HG03060 (cell line): ENCODE measurements around the gene STXBP4.

Source experiments
- ATAC-seq: cut with Tn5 transposase; IDR thresholded peaks from one replicate; pipeline ENCODE4 v1.9.1; 2021; ENCODE audit warnings: low read depth, moderate number of reproducible peaks; ENCODE audit not compliant: unreplicated experiment

Gene STXBP4

GRCh38 chr17:55162556-55162946 is 194.0 kb downstream of the STXBP4 start:
- ATAC-seq = no peak

GRCh38 chr17:55163408-55163807 is 194.8 kb downstream of the STXBP4 start:
- ATAC-seq = no peak

GRCh38 chr17:55166506-55166905 is 197.9 kb downstream of the STXBP4 start:
- ATAC-seq = no peak

GRCh38 chr17:55167024-55167725 is 198.6 kb downstream of the STXBP4 start:
- no peak for ATAC-seq

- ATAC-seq = peak; percentile 63
These were observed 200.6 kb downstream of the STXBP4 start for GRCh38 chr17:55168958-55169687.

GRCh38 chr17:55171634-55172328 is 203.2 kb downstream of the STXBP4 start:
- ATAC-seq = no peak

GRCh38 chr17:55172612-55173011 is 204.0 kb downstream of the STXBP4 start:
- no peak for ATAC-seq

- no peak for ATAC-seq
These were observed 205.6 kb downstream of the STXBP4 start for GRCh38 chr17:55174133-55174532.

- ATAC-seq = no peak
These were observed 207.3 kb downstream of the STXBP4 start for GRCh38 chr17:55175788-55176427.

GRCh38 chr17:55177159-55177854 is 208.7 kb downstream of the STXBP4 start:
- ATAC-seq = no peak

- no peak for ATAC-seq
These were observed 209.3 kb downstream of the STXBP4 start for GRCh38 chr17:55177855-55178217.

- no peak for ATAC-seq
These were observed 218.6 kb downstream of the STXBP4 start for GRCh38 chr17:55186937-55187770.

GRCh38 chr17:55190748-55191147 is 222.2 kb downstream of the STXBP4 start:
- no peak for ATAC-seq

- ATAC-seq = no peak
These were observed 230.3 kb downstream of the STXBP4 start for GRCh38 chr17:55198690-55199370.

GRCh38 chr17:55200904-55201303 is 232.3 kb downstream of the STXBP4 start:
- ATAC-seq = no peak

- ATAC-seq = no peak
These were observed 232.9 kb downstream of the STXBP4 start for GRCh38 chr17:55201308-55201932.

GRCh38 chr17:55202896-55203295 is 234.3 kb downstream of the STXBP4 start:
- ATAC-seq = no peak

- ATAC-seq = no peak
These were observed 239.7 kb downstream of the STXBP4 start for GRCh38 chr17:55208078-55208812.
